H1 (cell line): Measurements from ENCODE around the gene ACO1. TPM values are rescaled to one million over a fixed set of nuclear protein-coding genes. Genes with fewer than 3 reads are reported as not detected.
A peak's percentile ranks its signal among the peaks of the same experiment; 100 is the strongest.

Source experiments
- CTCF ChIA-PET: fragments of 300-600 bp; sonication (Branson Sonifier 250); formaldehyde crosslinking; loops from one replicate; lab custom pipeline; 2021; ENCODE audit not compliant: partially characterized antibody; lab: Charles Lee
- POLR2A ChIA-PET: fragments of 300-600 bp; sonication (Branson Sonifier 250); formaldehyde crosslinking; loops from one replicate; lab custom pipeline; 2021; ENCODE audit warnings: inconsistent platforms; ENCODE audit not compliant: partially characterized antibody; lab: Charles Lee
- DNase-seq, 2 experiments: peaks; one replicate each; pipeline versions ENCODE4 v3.0.0 to v3.0.0-alpha.2; 2010 to 2022; ENCODE audit warnings: low spot score in 2 of 2, low read depth in 1 of 2, mixed read lengths in 1 of 2
- FAIRE-seq: peaks from 2 replicates; lab custom pipeline; 2011; peaks lifted over from hg19 to GRCh38; lab: Jason Lieb, UNC
- H2AFZ ChIP-seq: 2 replicates; pipeline ENCODE4 v1.8.1; 2012; ENCODE audit warnings: low read length, inconsistent platforms
- H2AK5ac ChIP-seq: 2 replicates; pipeline ENCODE4 v1.6.1; 2013; ENCODE audit warnings: low read depth, low read length
- H2BK120ac ChIP-seq: replicated peaks from 2 replicates; pipeline ENCODE3; 2013; ENCODE audit warnings: low read depth, low read length, inconsistent platforms
- H2BK12ac ChIP-seq: 2 replicates; pipeline ENCODE4 v1.6.1; 2013; ENCODE audit warnings: low read depth, low read length
- H2BK15ac ChIP-seq: 2 replicates; pipeline ENCODE4 v1.6.1; 2013; ENCODE audit warnings: low read length
- H2BK20ac ChIP-seq: 2 replicates; pipeline ENCODE4 v1.6.1; 2013; ENCODE audit warnings: low read length
- H2BK5ac ChIP-seq: 2 replicates; pipeline ENCODE4 v1.6.1; 2013; ENCODE audit warnings: low read depth, low read length
- H3K14ac ChIP-seq: 2 replicates; pipeline ENCODE4 v1.6.1; 2013; ENCODE audit warnings: inconsistent platforms; ENCODE audit not compliant: insufficient read length
- H3K18ac ChIP-seq: 2 replicates; pipeline ENCODE4 v1.6.1; 2013; ENCODE audit warnings: low read length; ENCODE audit errors: extremely low read depth
- H3K23ac ChIP-seq: 2 replicates; pipeline ENCODE4 v1.6.1; 2013; ENCODE audit warnings: inconsistent platforms; ENCODE audit not compliant: insufficient read length
- H3K23me2 ChIP-seq: 2 replicates; pipeline ENCODE4 v1.6.1; 2013; ENCODE audit warnings: low read depth, low read length
- H3K27ac ChIP-seq: 2 replicates; pipeline ENCODE4 v1.6.1; 2011; ENCODE audit warnings: low read depth, low read length, inconsistent platforms
- H3K27me3 ChIP-seq, 4 experiments: replicated peaks in 1 of 4; 1 replicate in 1 of 4; 2 replicates in 3 of 4; pipeline versions ENCODE4 v1.6.1 to v1.8.1; 2011 to 2013; ENCODE audit warnings: low read length in 3 of 4, mild to moderate bottlenecking in 3 of 4, inconsistent platforms in 2 of 4, mixed read lengths in 2 of 4, moderate library complexity in 1 of 4; ENCODE audit not compliant: control insufficient read depth in 3 of 4, insufficient read depth in 3 of 4; ENCODE audit errors: extremely low read depth in 1 of 4
- H3K36me3 ChIP-seq, 4 experiments: 2 replicates each; pipeline versions ENCODE4 v1.6.1 to v1.8.1; 2011 to 2013; ENCODE audit warnings: mild to moderate bottlenecking in 4 of 4, low read length in 3 of 4, moderate library complexity in 2 of 4, control low read depth in 1 of 4, inconsistent platforms in 1 of 4; ENCODE audit not compliant: insufficient read depth in 4 of 4, control insufficient read depth in 2 of 4
- H3K4ac ChIP-seq: replicated peaks from 2 replicates; pipeline ENCODE3; 2013; ENCODE audit warnings: low read length, low read depth, mixed read lengths, inconsistent platforms; ENCODE audit not compliant: insufficient read length
- H3K4me1 ChIP-seq, 4 experiments: replicated peaks in 1 of 4; 1 replicate in 1 of 4; 2 replicates in 3 of 4; pipeline versions ENCODE4 v1.6.1 to v1.8.1; 2011 to 2013; ENCODE audit warnings: low read length in 3 of 4, inconsistent platforms in 2 of 4, mixed read lengths in 1 of 4; ENCODE audit not compliant: insufficient read depth in 4 of 4, control insufficient read depth in 3 of 4
- H3K4me2 ChIP-seq, 2 experiments: 2 replicates each; pipeline versions ENCODE4 v1.6.1 to v1.8.1; 2011 to 2013; ENCODE audit warnings: low read depth in 2 of 2, low read length in 2 of 2, control low read depth in 1 of 2, inconsistent platforms in 1 of 2, mild to moderate bottlenecking in 1 of 2; ENCODE audit not compliant: insufficient read depth in 1 of 2
- H3K4me3 ChIP-seq, 4 experiments: fragments of 200-600, 300-600 bp in 1 of 4; sonication (generic), shearing (Covaris generic), sonication (Bioruptor Twin) in 1 of 4; 2 replicates each; pipeline versions ENCODE4 v1.5.1 to v1.8.1; 2011 to 2016; ENCODE audit warnings: low read length in 4 of 4, low read depth in 3 of 4, control low read depth in 2 of 4, inconsistent platforms in 2 of 4, mild to moderate bottlenecking in 2 of 4, mixed read lengths in 1 of 4, moderate library complexity in 1 of 4; ENCODE audit not compliant: insufficient read depth in 2 of 4; ENCODE audit errors: extremely low read depth in 1 of 4
- H3K56ac ChIP-seq: replicated peaks from 2 replicates; pipeline ENCODE3; 2013; ENCODE audit warnings: low read depth, mild to moderate bottlenecking, mixed read lengths, low read length, inconsistent platforms; ENCODE audit not compliant: insufficient read length
- H3K79me1 ChIP-seq: 2 replicates; pipeline ENCODE4 v1.6.1; 2013; ENCODE audit warnings: low read depth, low read length, control low read depth
- H3K79me2 ChIP-seq, 2 experiments: 2 replicates each; pipeline versions ENCODE4 v1.6.1 to v1.8.1; 2012 to 2013; ENCODE audit warnings: low read length in 2 of 2, mild to moderate bottlenecking in 2 of 2, inconsistent platforms in 1 of 2; ENCODE audit not compliant: insufficient read depth in 2 of 2, control insufficient read depth in 1 of 2
- H3K9ac ChIP-seq, 4 experiments: replicated peaks in 1 of 4; 1 replicate in 1 of 4; 2 replicates in 3 of 4; pipeline versions ENCODE4 v1.6.1 to v1.8.1; 2011 to 2013; ENCODE audit warnings: low read depth in 3 of 4, low read length in 3 of 4, control low read depth in 2 of 4, mild to moderate bottlenecking in 2 of 4, moderate library complexity in 2 of 4, inconsistent platforms in 1 of 4; ENCODE audit errors: extremely low read depth in 1 of 4
- H3K9me3 ChIP-seq, 2 experiments: 2 replicates each; pipeline versions ENCODE4 v1.6.1 to v1.8.1; 2012 to 2013; ENCODE audit warnings: mild to moderate bottlenecking in 2 of 2, moderate library complexity in 2 of 2, control low read depth in 1 of 2, inconsistent platforms in 1 of 2, low read depth in 1 of 2, low read length in 1 of 2, mixed read lengths in 1 of 2; ENCODE audit not compliant: insufficient read depth in 2 of 2
- H4K20me1 ChIP-seq, 2 experiments: replicated peaks in 1 of 2; 2 replicates each; pipeline versions ENCODE3 to v1.8.1; 2011 to 2013; ENCODE audit warnings: inconsistent platforms in 2 of 2, low read length in 2 of 2, mild to moderate bottlenecking in 1 of 2; ENCODE audit not compliant: insufficient read depth in 2 of 2, control insufficient read depth in 1 of 2
- H4K5ac ChIP-seq: 2 replicates; pipeline ENCODE4 v1.6.1; 2013; ENCODE audit warnings: low read length, low read depth, mixed read lengths, inconsistent platforms; ENCODE audit not compliant: insufficient read length
- H4K8ac ChIP-seq: 2 replicates; pipeline ENCODE4 v1.8.0; 2013; ENCODE audit warnings: mild to moderate bottlenecking, moderate library complexity, low read length, inconsistent platforms; ENCODE audit not compliant: insufficient read depth; ENCODE audit errors: extremely low read depth
- H4K91ac ChIP-seq: replicated peaks from 2 replicates; pipeline ENCODE3; 2013; ENCODE audit warnings: low read length, mixed read lengths, inconsistent platforms; ENCODE audit not compliant: insufficient read length
- CTCF ChIP-seq, 3 experiments: IDR thresholded peaks; 1 replicate in 2 of 3; 2 replicates in 1 of 3; pipeline versions ENCODE4 v1.5.1 to v1.6.1; 2011; ENCODE audit warnings: low read length in 3 of 3, mild to moderate bottlenecking in 3 of 3, inconsistent platforms in 2 of 3, low read depth in 1 of 3, moderate library complexity in 1 of 3; ENCODE audit not compliant: insufficient read depth in 1 of 3; ENCODE audit errors: control extremely low read depth in 1 of 3
- RAD21 ChIP-seq, 2 experiments: IDR thresholded peaks in 1 of 2; conservative IDR thresholded peaks in 1 of 2; 2 replicates each; pipeline ENCODE4 v1.6.1; 2011; ENCODE audit warnings: low read depth in 2 of 2, low read length in 2 of 2, improper control_type of control experiment in 1 of 2, inconsistent platforms in 1 of 2, mild to moderate bottlenecking in 1 of 2, moderate library complexity in 1 of 2
- RNF2 ChIP-seq: fragments of 200-900, 300-1000 bp; sonication (generic); IDR thresholded peaks from 2 replicates; pipeline ENCODE4 v1.7.1; 2016; ENCODE audit warnings: borderline replicate concordance, low read depth, mild to moderate bottlenecking, antibody characterized with exemption, low read length; ENCODE audit not compliant: poor library complexity, severe bottlenecking; ENCODE audit errors: missing control alignments
- SIN3A ChIP-seq, 2 experiments: IDR thresholded peaks in 1 of 2; conservative IDR thresholded peaks in 1 of 2; 2 replicates each; pipeline ENCODE4 v1.6.1; 2011 to 2012; ENCODE audit warnings: low read length in 2 of 2, improper control_type of control experiment in 1 of 2, low read depth in 1 of 2, mild to moderate bottlenecking in 1 of 2
- SP1 ChIP-seq: IDR thresholded peaks from 2 replicates; pipeline ENCODE4 v1.6.1; 2011; ENCODE audit warnings: low read depth, low read length
- USF2 ChIP-seq: IDR thresholded peaks from 2 replicates; pipeline ENCODE4 v1.6.1; 2011; ENCODE audit warnings: low read length, improper control_type of control experiment
- WGBS, 2 experiments: shearing (Covaris generic) in 1 of 2; methylation state at CpG; one replicate each; pipeline versions ENCODE4 v1.1.6 to v1.1.7; 2013 to 2015; ENCODE audit warnings: low lambda C conversion rate in 2 of 2, mixed read lengths in 2 of 2, inconsistent platforms in 1 of 2, low coverage in 1 of 2, missing lambda C conversion rate in 1 of 2; ENCODE audit not compliant: insufficient replicate concordance in 2 of 2, insufficient coverage in 1 of 2, insufficient read length in 1 of 2; ENCODE audit errors: extremely low coverage in 1 of 2, missing lambda C conversion rate in 1 of 2; 5-methylcytosine and 5-hydroxymethylcytosine counted together
- polyA plus RNA-seq, 7 experiments: library from polyadenylated mRNA; depleted of rRNA in 3 of 7; stranded (reverse) in 5 of 7; unstranded in 2 of 7; fragments of >200 nt in 5 of 7; fragments of 200-250 nt in 2 of 7; gene quantifications; 1 replicate in 5 of 7; 2 replicates in 1 of 7; 4 replicates in 1 of 7; pipeline versions ENCODE4 v1.2.1 to v1.2.3, GENCODE V29; 2011 to 2013; ENCODE audit warnings: missing spikeins in 2 of 7, mixed read lengths in 2 of 7
- total RNA-seq: library from RNA; stranded (reverse); fragmentation: NEBNext Ultra II Directional; extraction: Animal tissue kit (Norgen Biotek cat#: 25700); gene quantifications from 2 replicates; pipeline ENCODE4 v1.2.1, GENCODE V29; 2021

The ACO1 gene
- total and polyA plus RNA-seq, 2 of the 8 experiments (the other 6 are each of a cell fraction or from before 2014, with no cell fraction given) = 39.3 to 49.8 TPM

- CTCF ChIA-PET = interaction anchor here (0.5 to 5.5 kb wide), 68 partner anchors 7 to 594 kb away, joined by 3 to 248 read pairs (median 6); partner anchors contain the start of genes NDUFB6, RIGI, SMIM27 and TOPORS
- no peaks in the 10 kb centered on the region for H3K79me1 ChIP-seq
- H3K27ac ChIP-seq = no peak overlapping the region
- no peak overlapping the region for H3K56ac ChIP-seq
- H3K4me2 ChIP-seq = 0 out of 4 replicates have a peak overlapping the region, but pooled peaks of 1 of the 2 experiments have one; percentile 14
- H3K36me3 ChIP-seq = no peaks in the 10 kb centered on the region
- H4K5ac ChIP-seq = no peak overlapping the region
- DNase-seq = no peak
- H2AFZ ChIP-seq = 0 out of 2 replicates have a peak overlapping the region, but pooled peaks have one; percentile 18
- no peak overlapping the region for H4K8ac ChIP-seq
- peak; percentile 86 for FAIRE-seq
- no peak overlapping the region for H3K18ac ChIP-seq
- H2BK12ac ChIP-seq = no peak overlapping the region
- H3K27me3 ChIP-seq = peaks cover 2 to 15% (median 8%) of the 10 kb centered on the region in 4 experiments
- H3K4ac ChIP-seq = no peak overlapping the region
- no peaks in the 10 kb centered on the region for H3K79me2 ChIP-seq
- no peak overlapping the region for H3K14ac ChIP-seq
- 29% methylated on average over 5 of the region's 5 CpGs; no CpG with 5 or more reads in 1 of the 2 experiments for WGBS, 2 experiments
- H3K4me1 ChIP-seq = peaks cover 0 to 8% (median 1%) of the 10 kb centered on the region in 4 experiments; a peak in 2 of 7 replicates
- no peak overlapping the region for H2BK120ac ChIP-seq
- H3K23ac ChIP-seq = no peak overlapping the region
- H2BK5ac ChIP-seq = no peak overlapping the region
- no peak overlapping the region for H3K9ac ChIP-seq
- H3K23me2 ChIP-seq = peaks cover 3% of the 10 kb centered on the region
- no peak overlapping the region for H4K91ac ChIP-seq
- no peak overlapping the region for H3K4me3 ChIP-seq
- no peak overlapping the region for H2BK20ac ChIP-seq
- no peak overlapping the region for H2AK5ac ChIP-seq
- H2BK15ac ChIP-seq = no peak overlapping the region
- no peaks in the 10 kb centered on the region for H4K20me1 ChIP-seq
- POLR2A ChIA-PET = interaction anchor here (1.0 to 2.6 kb wide), 4 partner anchors 78 to 201 kb away, joined by 3 to 14 read pairs (median 4); partner anchors contain the start of genes NDUFB6, SMIM27 and TOPORS
- no peaks in the 10 kb centered on the region for H3K9me3 ChIP-seq
- TF ChIP-seq SIN3A (conservative IDR thresholded peaks at IDR 0.05 in 1 of 2, IDR thresholded peaks at IDR 0.05 in 1 of 2; ENCODE audit: low read depth in 1 of 2, low read length in 2 of 2) (peak in 1 of 2 experiments; percentile 50; a peak in 1 of 4 replicates), CTCF (IDR thresholded peaks at IDR 0.05; ENCODE audit: control extremely low read depth in 1 of 3, insufficient read depth in 1 of 3, low read depth in 1 of 3, low read length in 3 of 3) (peak in 2 of 3 experiments; percentile 78 to 87; a peak in 3 of 4 replicates), RNF2 (no peak), SP1 (no peak), RAD21 (IDR thresholded peaks at IDR 0.05 in 1 of 2, conservative IDR thresholded peaks at IDR 0.05 in 1 of 2; ENCODE audit: low read depth in 2 of 2, low read length in 2 of 2) (peak; percentile 94), USF2 (no peak)
Observed at GRCh38 chr9:32378993-32379729, 5.3 kb upstream of the ACO1 start.
